ENCODE measurements around the gene FOXJ3.

FOXJ3 gene

GRCh38 chr1:42319871-42320484 lies 15.1 kb downstream of the FOXJ3 start:
- Histone ChIP-seq H3K4me1 (ENCODE audit: control insufficient read depth in 1 of 2, insufficient read depth in 2 of 2, low read length in 2 of 2) (peaks cover 18 to 42% of the 10 kb centered on the region in 2 donors), H3K4me3 (ENCODE audit: low read depth in 1 of 2, low read length in 2 of 2) (no peak overlapping the region), H3K27ac (ENCODE audit: low read length) (no peak overlapping the region), H3K27me3 (ENCODE audit: low read depth, low read length) (no peaks in the 10 kb centered on the region), H3K9me3 (ENCODE audit: control insufficient read depth in 1 of 2, low read length in 2 of 2) (no peaks in the 10 kb centered on the region), H3K36me3 (ENCODE audit: control insufficient read depth in 1 of 2, insufficient read depth in 2 of 2, low read length in 2 of 2) (peaks cover 0 to 3% of the 10 kb centered on the region in 2 donors)

- peaks cover 23 to 44% of the 10 kb centered on the region in 2 donors for H3K4me1 ChIP-seq (ENCODE audit: control insufficient read depth in 1 of 2, insufficient read depth in 2 of 2, low read length in 2 of 2)
- no peak overlapping the region for H3K27ac ChIP-seq (ENCODE audit: low read length)
- H3K36me3 ChIP-seq (ENCODE audit: control insufficient read depth in 1 of 2, insufficient read depth in 2 of 2, low read length in 2 of 2) = peaks cover 0 to 3% of the 10 kb centered on the region in 2 donors
- H3K4me3 ChIP-seq (ENCODE audit: low read depth in 1 of 2, low read length in 2 of 2) = no peak overlapping the region
- no peaks in the 10 kb centered on the region for H3K9me3 ChIP-seq (ENCODE audit: control insufficient read depth in 1 of 2, low read length in 2 of 2)
- H3K27me3 ChIP-seq (ENCODE audit: low read depth, low read length) = no peaks in the 10 kb centered on the region
These were observed 15.7 kb downstream of the FOXJ3 start for GRCh38 chr1:42319128-42319851.

GRCh38 chr1:42318601-42319000 lies 16.4 kb downstream of the FOXJ3 start:
- Histone ChIP-seq H3K27me3 (ENCODE audit: low read depth, low read length) (no peaks in the 10 kb centered on the region), H3K9me3 (ENCODE audit: control insufficient read depth in 1 of 2, low read length in 2 of 2) (no peaks in the 10 kb centered on the region), H3K27ac (ENCODE audit: low read length) (no peak overlapping the region), H3K4me1 (ENCODE audit: control insufficient read depth in 1 of 2, insufficient read depth in 2 of 2, low read length in 2 of 2) (peaks cover 22 to 50% of the 10 kb centered on the region in 2 donors), H3K4me3 (ENCODE audit: low read depth in 1 of 2, low read length in 2 of 2) (no peak overlapping the region), H3K36me3 (ENCODE audit: control insufficient read depth in 1 of 2, insufficient read depth in 2 of 2, low read length in 2 of 2) (peaks cover 0 to 3% of the 10 kb centered on the region in 2 donors)

GRCh38 chr1:42317308-42317707 lies 17.7 kb downstream of the FOXJ3 start:
- H3K27ac ChIP-seq (ENCODE audit: low read length) = no peak overlapping the region
- H3K36me3 ChIP-seq (ENCODE audit: control insufficient read depth in 1 of 2, insufficient read depth in 2 of 2, low read length in 2 of 2) = no peaks in the 10 kb centered on the region
- no peaks in the 10 kb centered on the region for H3K27me3 ChIP-seq (ENCODE audit: low read depth, low read length)
- peaks cover 27 to 55% of the 10 kb centered on the region in 2 donors for H3K4me1 ChIP-seq (ENCODE audit: control insufficient read depth in 1 of 2, insufficient read depth in 2 of 2, low read length in 2 of 2)
- no peaks in the 10 kb centered on the region for H3K9me3 ChIP-seq (ENCODE audit: control insufficient read depth in 1 of 2, low read length in 2 of 2)
- no peak overlapping the region for H3K4me3 ChIP-seq (ENCODE audit: low read depth in 1 of 2, low read length in 2 of 2)

- no peak overlapping the region for H3K4me3 ChIP-seq (ENCODE audit: low read depth in 1 of 2, low read length in 2 of 2)
- H3K4me1 ChIP-seq (ENCODE audit: control insufficient read depth in 1 of 2, insufficient read depth in 2 of 2, low read length in 2 of 2) = peaks cover 26 to 60% of the 10 kb centered on the region in 2 donors
- no peaks in the 10 kb centered on the region for H3K36me3 ChIP-seq (ENCODE audit: control insufficient read depth in 1 of 2, insufficient read depth in 2 of 2, low read length in 2 of 2)
- H3K9me3 ChIP-seq (ENCODE audit: control insufficient read depth in 1 of 2, low read length in 2 of 2) = no peaks in the 10 kb centered on the region
- no peaks in the 10 kb centered on the region for H3K27me3 ChIP-seq (ENCODE audit: low read depth, low read length)
- no peak overlapping the region for H3K27ac ChIP-seq (ENCODE audit: low read length)
These were observed 18.7 kb downstream of the FOXJ3 start for GRCh38 chr1:42316292-42316691.

GRCh38 chr1:42315500-42315899 lies 19.5 kb downstream of the FOXJ3 start:
- Histone ChIP-seq H3K9me3 (ENCODE audit: control insufficient read depth in 1 of 2, low read length in 2 of 2) (no peaks in the 10 kb centered on the region), H3K4me3 (ENCODE audit: low read depth in 1 of 2, low read length in 2 of 2) (no peak overlapping the region), H3K4me1 (ENCODE audit: control insufficient read depth in 1 of 2, insufficient read depth in 2 of 2, low read length in 2 of 2) (peaks cover 25 to 53% of the 10 kb centered on the region in 2 donors), H3K27me3 (ENCODE audit: low read depth, low read length) (no peaks in the 10 kb centered on the region), H3K36me3 (ENCODE audit: control insufficient read depth in 1 of 2, insufficient read depth in 2 of 2, low read length in 2 of 2) (no peaks in the 10 kb centered on the region), H3K27ac (ENCODE audit: low read length) (no peak overlapping the region)

- Histone ChIP-seq H3K4me3 (ENCODE audit: low read depth in 1 of 2, low read length in 2 of 2) (no peak overlapping the region), H3K9me3 (ENCODE audit: control insufficient read depth in 1 of 2, low read length in 2 of 2) (no peaks in the 10 kb centered on the region), H3K27ac (ENCODE audit: low read length) (no peak overlapping the region), H3K36me3 (ENCODE audit: control insufficient read depth in 1 of 2, insufficient read depth in 2 of 2, low read length in 2 of 2) (no peaks in the 10 kb centered on the region), H3K27me3 (ENCODE audit: low read depth, low read length) (no peaks in the 10 kb centered on the region), H3K4me1 (ENCODE audit: control insufficient read depth in 1 of 2, insufficient read depth in 2 of 2, low read length in 2 of 2) (peaks cover 17 to 39% of the 10 kb centered on the region in 2 donors)
These were observed 21.1 kb downstream of the FOXJ3 start for GRCh38 chr1:42313970-42314369.

GRCh38 chr1:42312576-42313212 lies 22.3 kb downstream of the FOXJ3 start:
- peaks cover 17 to 35% of the 10 kb centered on the region in 2 donors for H3K4me1 ChIP-seq (ENCODE audit: control insufficient read depth in 1 of 2, insufficient read depth in 2 of 2, low read length in 2 of 2)
- H3K27me3 ChIP-seq (ENCODE audit: low read depth, low read length) = no peaks in the 10 kb centered on the region
- H3K9me3 ChIP-seq (ENCODE audit: control insufficient read depth in 1 of 2, low read length in 2 of 2) = no peaks in the 10 kb centered on the region
- no peak overlapping the region for H3K4me3 ChIP-seq (ENCODE audit: low read depth in 1 of 2, low read length in 2 of 2)
- H3K27ac ChIP-seq (ENCODE audit: low read length) = no peak overlapping the region
- no peaks in the 10 kb centered on the region for H3K36me3 ChIP-seq (ENCODE audit: control insufficient read depth in 1 of 2, insufficient read depth in 2 of 2, low read length in 2 of 2)

GRCh38 chr1:42311897-42312296 lies 23.1 kb downstream of the FOXJ3 start:
- H3K36me3 ChIP-seq (ENCODE audit: control insufficient read depth in 1 of 2, insufficient read depth in 2 of 2, low read length in 2 of 2) = no peaks in the 10 kb centered on the region
- H3K9me3 ChIP-seq (ENCODE audit: control insufficient read depth in 1 of 2, low read length in 2 of 2) = no peaks in the 10 kb centered on the region
- H3K4me1 ChIP-seq (ENCODE audit: control insufficient read depth in 1 of 2, insufficient read depth in 2 of 2, low read length in 2 of 2) = peaks cover 17 to 35% of the 10 kb centered on the region in 2 donors

GRCh38 chr1:42311138-42311537 lies 23.9 kb downstream of the FOXJ3 start:
- no peak overlapping the region for H3K4me3 ChIP-seq (ENCODE audit: low read depth in 1 of 2, low read length in 2 of 2)
- peaks cover 17 to 35% of the 10 kb centered on the region in 2 donors for H3K4me1 ChIP-seq (ENCODE audit: control insufficient read depth in 1 of 2, insufficient read depth in 2 of 2, low read length in 2 of 2)
- no peak overlapping the region for H3K27ac ChIP-seq (ENCODE audit: low read length)
- no peaks in the 10 kb centered on the region for H3K9me3 ChIP-seq (ENCODE audit: control insufficient read depth in 1 of 2, low read length in 2 of 2)
- H3K36me3 ChIP-seq (ENCODE audit: control insufficient read depth in 1 of 2, insufficient read depth in 2 of 2, low read length in 2 of 2) = no peaks in the 10 kb centered on the region
- no peaks in the 10 kb centered on the region for H3K27me3 ChIP-seq (ENCODE audit: low read depth, low read length)

More at GRCh38 chr1:42311897-42312296, 23.1 kb downstream of the FOXJ3 start:
- Histone ChIP-seq H3K27ac (ENCODE audit: low read length) (no peak overlapping the region), H3K4me3 (ENCODE audit: low read depth in 1 of 2, low read length in 2 of 2) (no peak overlapping the region), H3K27me3 (ENCODE audit: low read depth, low read length) (no peaks in the 10 kb centered on the region)

GRCh38 chr1:42306977-42307376 lies 28.1 kb downstream of the FOXJ3 start:
- no peaks in the 10 kb centered on the region for H3K9me3 ChIP-seq (ENCODE audit: control insufficient read depth in 1 of 2, low read length in 2 of 2)

More at GRCh38 chr1:42306977-42307376, 28.1 kb downstream of the FOXJ3 start:
- Histone ChIP-seq H3K4me1 (ENCODE audit: control insufficient read depth in 1 of 2, insufficient read depth in 2 of 2, low read length in 2 of 2) (peaks cover 0 to 3% of the 10 kb centered on the region in 2 donors), H3K27me3 (ENCODE audit: low read depth, low read length) (no peaks in the 10 kb centered on the region), H3K27ac (ENCODE audit: low read length) (no peak overlapping the region), H3K4me3 (ENCODE audit: low read depth in 1 of 2, low read length in 2 of 2) (no peak overlapping the region), H3K36me3 (ENCODE audit: control insufficient read depth in 1 of 2, insufficient read depth in 2 of 2, low read length in 2 of 2) (no peaks in the 10 kb centered on the region)

Measured in muscle layer of duodenum (tissue), 2 donors.